IPS DF 4.7 (cell line): ENCODE data around the gene OR4D2.

Source experiments
- DNase-seq: peaks from one replicate; pipeline ENCODE4 v3.0.0-alpha.2; 2013; ENCODE audit warnings: low spot score; ENCODE audit errors: extremely low read depth

Gene OR4D2

DNA sequence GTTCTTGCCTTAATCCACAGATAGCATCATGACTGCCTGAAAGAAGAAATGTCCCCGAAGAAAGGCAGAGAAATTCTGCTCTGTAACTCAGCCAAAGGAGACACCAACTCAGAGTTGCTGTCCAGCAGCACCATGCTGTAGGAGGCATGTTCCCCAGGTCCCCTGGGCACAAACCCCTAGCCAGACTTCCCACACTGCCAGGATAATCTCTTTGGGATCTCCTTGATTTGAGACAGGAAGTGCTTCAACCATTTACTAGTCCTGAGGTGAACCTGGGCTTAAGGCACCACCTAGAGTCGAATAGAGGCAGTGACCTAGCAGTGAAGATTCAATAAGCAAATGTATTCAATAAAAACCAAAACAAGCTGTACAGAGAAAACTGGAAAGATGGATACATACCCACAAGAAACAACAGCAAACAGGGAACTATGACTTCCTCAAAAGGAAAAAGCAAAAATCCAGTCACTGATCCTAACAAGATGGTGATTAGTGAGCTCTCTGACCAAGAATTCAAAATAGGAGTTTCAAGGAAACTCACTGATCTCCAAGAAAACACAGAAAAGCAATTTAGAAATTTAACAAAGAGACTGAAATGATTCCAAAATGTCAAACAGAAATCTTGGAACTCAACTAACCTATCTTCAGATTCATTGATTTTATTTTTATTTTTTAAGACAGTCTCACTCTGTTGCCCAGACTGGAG, 5.7 kb downstream of the OR4D2 start:
- no peak for DNase-seq

DNA sequence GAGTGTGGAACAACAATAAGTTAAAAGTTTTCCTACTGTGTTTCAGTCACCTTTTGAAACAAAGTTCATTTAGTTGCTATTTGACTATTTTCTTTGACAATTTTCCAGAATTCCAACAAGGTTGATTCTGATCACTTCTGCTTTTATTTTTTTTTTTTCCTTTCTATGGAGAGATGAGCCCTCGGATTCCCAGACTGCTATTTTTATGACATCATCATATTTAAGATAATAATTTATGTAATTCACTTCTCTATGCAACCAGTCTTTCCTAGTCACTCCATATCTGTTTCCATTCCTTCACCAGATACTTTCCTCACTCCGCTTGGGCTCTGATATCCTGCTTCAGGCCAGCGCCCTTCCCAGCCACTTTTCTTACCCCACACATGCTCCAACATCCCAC, 8.1 kb downstream of the OR4D2 start:
- no peak for DNase-seq

DNA sequence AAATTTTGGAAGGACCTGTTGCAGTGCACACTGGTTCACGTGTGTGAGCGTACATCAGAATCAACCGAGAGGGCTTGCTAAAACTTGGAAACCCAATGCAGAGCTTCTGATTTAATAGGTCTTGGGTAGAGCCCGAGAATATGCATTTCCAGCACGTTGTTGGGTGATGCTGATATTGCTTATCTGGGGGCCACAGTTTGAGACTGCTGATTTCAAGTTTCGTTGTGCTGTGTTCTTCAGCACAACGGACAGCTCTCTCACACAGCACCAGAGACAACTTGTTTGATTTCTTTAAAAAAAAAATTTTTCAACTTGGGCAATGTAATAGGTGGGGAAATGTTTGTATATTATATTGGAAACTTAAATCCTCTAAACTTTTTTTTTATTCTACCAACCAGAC, 9.4 kb downstream of the OR4D2 start:
- DNase-seq = no peak

GRCh38 chr17:58181796-58182195, 15.0 kb downstream of the OR4D2 start:
- no peak for DNase-seq

DNA sequence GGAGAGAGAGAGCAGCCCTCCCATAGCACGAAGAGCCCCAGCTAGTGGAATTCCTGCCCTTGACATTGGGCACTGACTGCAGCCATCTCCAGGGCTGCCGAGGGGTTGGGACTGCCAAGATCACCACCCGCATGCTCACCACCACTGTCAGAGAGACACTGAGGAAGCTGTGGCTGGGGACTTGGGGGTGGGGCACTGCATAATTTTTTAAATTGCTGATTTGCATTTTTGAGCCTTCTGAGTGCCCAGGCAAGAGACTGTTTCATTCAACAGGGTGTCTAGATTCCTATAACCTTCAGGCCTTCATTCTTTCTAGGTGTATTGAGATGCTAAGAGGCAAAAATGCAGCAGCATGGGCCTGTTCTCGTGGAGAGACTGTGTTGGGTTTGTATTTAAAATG, 16.7 kb downstream of the OR4D2 start:
- DNase-seq = no peak

GRCh38 chr17:58184308-58184985, 17.7 kb downstream of the OR4D2 start:
- DNase-seq = no peak

- DNase-seq = no peak
These were observed 18.4 kb downstream of the OR4D2 start for GRCh38 chr17:58184986-58185761.

GRCh38 chr17:58186591-58186990, 19.8 kb downstream of the OR4D2 start:
- no peak for DNase-seq

DNA sequence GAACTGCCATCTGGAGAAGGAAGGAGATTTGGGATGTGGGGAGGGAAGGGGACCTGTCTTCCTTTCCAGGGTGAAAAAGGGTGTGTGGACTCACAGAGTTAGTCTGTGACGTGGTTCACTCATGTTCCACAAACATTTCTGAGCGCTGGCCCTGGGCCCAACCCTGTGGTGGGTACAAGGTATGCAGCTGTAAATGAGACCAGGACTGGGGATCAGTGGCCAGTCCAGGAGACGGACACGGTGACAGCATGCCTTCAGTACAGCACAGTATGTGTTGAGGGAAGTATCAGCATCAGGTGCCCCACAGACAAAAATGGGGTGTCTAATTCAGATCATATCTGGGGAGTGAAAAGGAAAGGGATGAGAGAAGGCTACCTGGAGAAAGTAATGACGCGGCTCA, 20.3 kb downstream of the OR4D2 start:
- DNase-seq = no peak

DNA sequence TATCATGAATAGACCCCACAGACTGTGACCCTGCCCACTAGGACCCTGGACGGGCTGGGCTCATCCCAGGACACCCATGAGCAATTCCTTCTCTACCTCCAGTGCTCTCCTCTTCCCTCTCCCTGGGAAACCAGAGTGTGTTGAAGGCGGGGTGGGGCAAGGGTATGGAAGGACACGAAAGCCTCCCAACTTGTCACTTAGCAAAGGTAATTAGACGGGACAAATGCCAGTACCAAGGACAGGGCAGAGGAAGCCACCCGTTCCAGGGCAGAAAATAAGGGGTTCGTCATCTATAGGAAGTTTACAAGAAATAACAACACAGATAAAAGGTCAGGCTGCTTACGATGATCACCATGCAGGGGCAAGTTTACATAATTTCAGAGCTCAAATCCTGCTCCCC, 20.9 kb downstream of the OR4D2 start:
- no peak for DNase-seq

GRCh38 chr17:58189436-58190146, 22.8 kb downstream of the OR4D2 start:
- no peak for DNase-seq

- no peak for DNase-seq
These were observed 24.6 kb downstream of the OR4D2 start for GRCh38 chr17:58191241-58191896.

DNA sequence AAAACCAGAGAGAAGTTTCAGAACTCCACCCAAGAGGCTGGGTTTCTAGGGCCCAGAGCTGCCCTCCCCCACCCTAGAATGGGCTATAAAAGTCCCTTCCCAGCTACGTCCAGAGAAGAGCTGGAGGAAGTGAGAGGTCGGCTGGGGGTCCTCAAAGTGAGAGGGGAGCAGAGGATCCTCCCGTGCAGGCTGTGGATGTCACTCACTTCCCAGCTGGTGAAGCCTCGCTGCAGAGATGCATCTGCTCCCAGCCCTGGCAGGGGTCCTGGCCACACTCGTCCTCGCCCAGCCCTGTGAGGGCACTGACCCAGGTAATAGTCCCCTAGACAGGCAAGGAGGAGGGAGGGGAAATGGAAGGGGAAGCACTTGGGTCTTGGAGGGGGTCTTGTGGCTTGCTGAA, 25.8 kb downstream of the OR4D2 start, which contains the start of gene EPX:
EPX (plus strand) TSS at position 115 of the 400 bp plus-strand sequence; CDS start at position 236, 121 bp downstream.
- DNase-seq = no peak

DNA sequence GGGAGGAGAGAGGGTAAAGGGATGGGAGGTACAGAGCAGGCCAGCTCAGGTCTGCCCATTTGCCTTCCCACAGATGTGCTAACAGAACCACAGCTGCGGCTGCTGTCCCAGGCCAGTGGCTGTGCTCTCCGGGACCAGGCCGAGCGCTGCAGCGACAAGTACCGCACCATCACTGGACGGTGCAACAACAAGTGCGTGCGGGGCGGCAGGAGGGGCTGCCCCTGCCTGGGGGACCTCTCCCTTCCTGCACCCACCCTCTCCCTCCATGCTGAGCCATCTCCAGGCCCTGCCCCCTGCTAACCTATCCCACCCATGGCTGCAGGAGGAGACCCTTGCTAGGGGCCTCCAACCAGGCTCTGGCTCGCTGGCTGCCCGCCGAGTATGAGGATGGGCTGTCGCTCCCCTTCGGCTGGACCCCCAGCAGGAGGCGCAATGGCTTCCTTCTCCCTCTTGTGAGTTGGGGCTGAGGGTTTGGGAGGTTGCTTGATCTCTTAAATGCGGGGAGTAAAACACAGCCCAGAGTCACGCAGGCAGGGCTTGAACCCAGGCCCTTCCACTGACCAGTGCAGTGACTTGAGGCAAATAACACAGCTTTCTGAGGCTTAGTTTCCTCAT, 27.0 kb downstream of the OR4D2 start:
- DNase-seq = no peak

GRCh38 chr17:58195518-58196123, 28.8 kb downstream of the OR4D2 start:
- DNase-seq = no peak

DNA sequence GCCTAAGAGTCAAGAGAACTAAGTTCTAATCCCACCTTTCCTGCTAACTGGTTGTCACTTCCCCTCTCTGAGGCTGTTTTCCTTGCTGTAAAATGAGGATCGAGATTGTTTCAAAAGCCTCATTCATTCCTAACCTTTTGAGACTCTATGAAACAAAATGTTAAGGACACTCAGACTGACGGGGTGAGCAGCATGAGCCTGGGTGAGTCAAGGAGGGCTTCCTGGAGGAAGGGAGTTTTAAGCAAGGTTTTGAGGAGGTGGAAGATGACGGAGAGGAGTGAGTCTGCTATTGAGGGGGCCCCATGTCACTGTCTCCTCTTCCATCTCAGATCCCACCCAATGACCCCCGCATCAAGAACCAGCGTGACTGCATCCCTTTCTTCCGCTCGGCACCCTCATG, 29.8 kb downstream of the OR4D2 start:
- DNase-seq = no peak

- no peak for DNase-seq
These were observed 33.3 kb downstream of the OR4D2 start for GRCh38 chr17:58200024-58200633.

DNA sequence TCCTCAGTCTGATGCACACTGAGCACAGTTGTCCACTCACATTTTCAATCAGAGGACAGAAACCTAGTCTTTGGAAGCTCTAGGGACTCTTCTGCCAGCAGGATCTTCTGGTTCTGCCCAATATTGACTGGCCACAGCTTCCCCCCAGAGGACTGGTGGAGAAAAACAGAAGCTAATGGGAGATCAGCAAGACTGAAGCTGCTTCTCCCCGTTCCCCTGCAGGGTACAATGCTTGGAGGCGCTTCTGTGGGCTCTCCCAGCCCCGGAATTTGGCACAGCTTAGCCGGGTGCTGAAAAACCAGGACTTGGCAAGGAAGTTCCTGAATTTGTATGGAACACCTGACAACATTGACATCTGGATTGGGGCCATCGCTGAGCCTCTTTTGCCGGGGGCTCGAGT, 36.1 kb downstream of the OR4D2 start:
- DNase-seq = no peak

DNA sequence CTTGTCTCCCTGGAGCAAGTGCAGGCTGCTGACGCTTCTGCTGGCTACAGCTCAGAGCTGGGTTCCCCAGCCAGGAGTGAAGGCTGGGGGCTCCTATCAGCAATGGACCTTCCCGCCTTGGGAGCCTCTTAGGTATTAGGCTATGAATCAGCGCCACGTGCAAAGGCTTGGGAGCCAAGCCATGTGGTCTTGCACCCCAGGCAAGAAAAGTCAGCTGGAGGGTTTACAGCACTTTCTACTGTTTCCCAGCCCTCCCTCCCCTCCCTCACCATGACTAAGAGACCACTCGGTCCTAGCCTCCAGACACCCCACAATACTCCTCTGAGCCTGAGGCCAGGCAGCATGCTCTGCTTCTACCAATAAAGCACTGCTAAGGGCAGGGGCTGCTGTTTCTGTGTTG, 38.0 kb downstream of the OR4D2 start:
- no peak for DNase-seq

DNA sequence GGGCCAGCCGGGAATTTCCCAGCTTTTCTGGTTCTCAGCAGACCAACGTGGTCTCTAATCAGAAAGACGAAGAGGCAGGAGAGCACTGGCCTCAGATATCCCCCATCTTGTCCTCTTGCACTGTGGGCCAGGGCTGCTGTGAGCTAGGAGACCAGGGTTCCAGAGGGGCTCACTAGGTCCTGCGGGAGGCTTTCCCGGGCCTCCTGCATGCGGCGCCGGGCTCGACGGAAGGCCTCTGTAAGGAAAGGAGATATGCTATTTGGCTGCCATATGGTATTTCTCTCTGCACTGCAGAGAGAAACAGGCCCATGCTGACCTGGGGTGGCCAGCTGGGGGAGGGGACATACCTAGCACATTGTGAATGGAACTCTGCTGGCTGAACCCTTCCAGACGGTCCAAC, 39.2 kb downstream of the OR4D2 start:
- no peak for DNase-seq
